Measurements from ENCODE around the gene LHX3. TPM values are rescaled to one million over a fixed set of nuclear protein-coding genes. Genes with fewer than 3 reads are reported as not detected.

LHX3 gene
- total and polyA plus RNA-seq, 2 of the 8 experiments (the other 6 are each of a cell fraction or from before 2014, with no cell fraction given), result 0.02 TPM; not detected in 1

- Histone ChIP-seq H3K56ac (replicated peaks; ENCODE audit: insufficient read length, low read depth, low read length) (no peak overlapping the region), H3K4ac (replicated peaks; ENCODE audit: insufficient read length, low read depth, low read length) (no peak overlapping the region), H3K79me1 (ENCODE audit: low read depth, low read length) (no peaks in the 10 kb centered on the region), H4K20me1 (replicated peaks in 1 of 2; ENCODE audit: control insufficient read depth in 1 of 2, insufficient read depth in 2 of 2, low read length in 2 of 2) (no peaks in the 10 kb centered on the region), H2AK5ac (ENCODE audit: low read depth, low read length) (no peak overlapping the region), H3K36me3 (ENCODE audit: control insufficient read depth in 2 of 4, insufficient read depth in 4 of 4, low read length in 3 of 4) (no peaks in the 10 kb centered on the region), H3K27ac (ENCODE audit: low read depth, low read length) (no peak overlapping the region), H3K23me2 (ENCODE audit: low read depth, low read length) (peaks cover 7% of the 10 kb centered on the region), H2BK15ac (ENCODE audit: low read length) (peak overlapping the region; percentile 81), H4K5ac (ENCODE audit: insufficient read length, low read depth, low read length) (no peak overlapping the region), H3K9ac (replicated peaks in 1 of 4; ENCODE audit: extremely low read depth in 1 of 4, low read depth in 3 of 4, low read length in 3 of 4) (no peak overlapping the region), H2BK5ac (ENCODE audit: low read depth, low read length) (peak overlapping the region; percentile 60; the same call in 1 of the 2 replicates), H2AFZ (ENCODE audit: low read length) (no peak overlapping the region), H2BK20ac (ENCODE audit: low read length) (peak overlapping the region; percentile 75; the same call in 1 of the 2 replicates), H2BK12ac (ENCODE audit: low read depth, low read length) (peak overlapping the region; percentile 88; the same call in 1 of the 2 replicates), H2BK120ac (replicated peaks; ENCODE audit: low read depth, low read length) (no peak overlapping the region), H4K91ac (replicated peaks; ENCODE audit: insufficient read length, low read length) (peak overlapping the region; percentile 45), H3K14ac (ENCODE audit: insufficient read length) (no peak overlapping the region), H3K4me3 (ENCODE audit: extremely low read depth in 1 of 4, insufficient read depth in 2 of 4, low read depth in 3 of 4, low read length in 4 of 4) (no peak overlapping the region), H3K79me2 (ENCODE audit: control insufficient read depth in 1 of 2, insufficient read depth in 2 of 2, low read length in 2 of 2) (no peaks in the 10 kb centered on the region), H3K9me3 (ENCODE audit: insufficient read depth in 2 of 2, low read depth in 1 of 2, low read length in 1 of 2) (no peaks in the 10 kb centered on the region), H3K23ac (ENCODE audit: insufficient read length) (no peak overlapping the region), H3K4me1 (replicated peaks in 1 of 4; ENCODE audit: control insufficient read depth in 3 of 4, insufficient read depth in 4 of 4, low read length in 3 of 4) (peaks cover 1 to 41% (median 31%) of the 10 kb centered on the region in 4 experiments), H3K4me2 (ENCODE audit: insufficient read depth in 1 of 2, low read depth in 2 of 2, low read length in 2 of 2) (no peak overlapping the region), H3K27me3 (replicated peaks in 1 of 4; ENCODE audit: control insufficient read depth in 3 of 4, extremely low read depth in 1 of 4, insufficient read depth in 3 of 4, low read length in 3 of 4) (peaks cover 0 to 3% (median 2%) of the 10 kb centered on the region in 4 experiments; a peak in 2 of 7 replicates), H3K18ac (ENCODE audit: extremely low read depth, low read length) (peak overlapping the region; percentile 87), H4K8ac (ENCODE audit: extremely low read depth, insufficient read depth, low read length) (no peak overlapping the region)
- FAIRE-seq (no peak), DNase-seq (ENCODE audit: low read depth in 1 of 2, low spot score in 2 of 2) (no peak)
- ChIA-PET CTCF (ENCODE audit: partially characterized antibody) (interaction anchor here (0.6 to 3.3 kb wide), 15 partner anchors 9 to 1344 kb away, joined by 3 to 18 read pairs (median 4); no protein-coding TSS in a partner anchor), POLR2A (ENCODE audit: partially characterized antibody) (interaction anchor here (0.8 kb wide), 1 partner anchor 25 kb away, joined by 3 read pairs; no protein-coding TSS in a partner anchor)
- WGBS, 2 experiments (ENCODE audit: extremely low coverage in 1 of 2, insufficient coverage in 1 of 2, insufficient read length in 1 of 2, insufficient replicate concordance in 2 of 2, low coverage in 1 of 2, low lambda C conversion rate in 2 of 2, missing lambda C conversion rate in 1 of 2), result 86% methylated on average over 21 of the region's 22 CpGs; no CpG with 5 or more reads in 1 of the 2 experiments
- TF ChIP-seq FOSL1 (IDR thresholded peaks at IDR 0.05; ENCODE audit: insufficient read depth, low read depth, low read length) (no peak), E2F6 (IDR thresholded peaks at IDR 0.05) (no peak), EZH2 (IDR thresholded peaks at IDR 0.05; ENCODE audit: low read depth, low read length, severe bottlenecking) (no peak), CTBP2 (IDR thresholded peaks at IDR 0.05; ENCODE audit: borderline replicate concordance, insufficient read depth, insufficient read length, low read length) (no peak), NRF1 (IDR thresholded peaks at IDR 0.05; ENCODE audit: low read depth, low read length) (no peak), EGR1 (IDR thresholded peaks at IDR 0.05; ENCODE audit: borderline replicate concordance, low read depth, low read length) (no peak), USF2 (IDR thresholded peaks at IDR 0.05; ENCODE audit: low read length) (no peak), ZNF274 (IDR thresholded peaks at IDR 0.05; ENCODE audit: borderline replicate concordance, extremely low read depth, low read length) (no peak), JUND (IDR thresholded peaks at IDR 0.05; ENCODE audit: low read length) (no peak)
Observed at GRCh38 chr9:136147038-136147889, 57.7 kb downstream of the LHX3 start.

Data from H1 (cell line).